Esophagus squamous epithelium (tissue), 4 donors: ENCODE measurements around the gene PRUNE2.

Experiments
- POLR2A ChIP-seq, 4 donors: fragments of 450-650 bp; IDR thresholded peaks; one replicate each; pipeline ENCODE4 v1.6.1; 2017; ENCODE audit warnings: antibody characterized with exemption in 4 of 4, mild to moderate bottlenecking in 4 of 4, moderate library complexity in 3 of 4
- TF ChIP-seq, protein P1 (sequence below), 6 experiments: fragments of 450-650 bp in 4 of 6; fragments of 200-600 bp in 2 of 6; sonication (generic) in 2 of 6; IDR thresholded peaks; one replicate each; pipeline ENCODE4 v1.5.1; 2016 to 2019; ENCODE audit warnings: antibody characterized with exemption in 6 of 6, mild to moderate bottlenecking in 4 of 6, moderate library complexity in 4 of 6

DNA sequence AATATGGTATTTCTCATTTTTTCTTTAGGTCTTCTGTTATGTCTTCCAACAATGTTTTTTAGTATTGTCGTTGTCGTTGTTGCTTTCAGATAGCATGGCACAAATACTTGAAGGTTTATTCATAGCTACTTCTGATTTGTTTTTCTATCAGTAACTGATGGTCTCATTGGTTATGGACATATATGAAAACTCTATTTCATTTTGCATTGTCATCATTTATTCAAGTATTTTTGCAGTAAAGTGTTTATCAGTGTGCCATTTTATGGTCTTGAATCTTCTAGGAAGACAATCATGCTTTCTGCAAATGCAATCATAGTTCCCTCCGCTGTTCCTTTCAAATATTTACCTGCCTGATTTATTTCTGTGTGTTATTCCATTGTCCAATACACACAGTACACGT, 44.0 kb upstream of the PRUNE2 start:
- TF ChIP-seq, protein P1, sequence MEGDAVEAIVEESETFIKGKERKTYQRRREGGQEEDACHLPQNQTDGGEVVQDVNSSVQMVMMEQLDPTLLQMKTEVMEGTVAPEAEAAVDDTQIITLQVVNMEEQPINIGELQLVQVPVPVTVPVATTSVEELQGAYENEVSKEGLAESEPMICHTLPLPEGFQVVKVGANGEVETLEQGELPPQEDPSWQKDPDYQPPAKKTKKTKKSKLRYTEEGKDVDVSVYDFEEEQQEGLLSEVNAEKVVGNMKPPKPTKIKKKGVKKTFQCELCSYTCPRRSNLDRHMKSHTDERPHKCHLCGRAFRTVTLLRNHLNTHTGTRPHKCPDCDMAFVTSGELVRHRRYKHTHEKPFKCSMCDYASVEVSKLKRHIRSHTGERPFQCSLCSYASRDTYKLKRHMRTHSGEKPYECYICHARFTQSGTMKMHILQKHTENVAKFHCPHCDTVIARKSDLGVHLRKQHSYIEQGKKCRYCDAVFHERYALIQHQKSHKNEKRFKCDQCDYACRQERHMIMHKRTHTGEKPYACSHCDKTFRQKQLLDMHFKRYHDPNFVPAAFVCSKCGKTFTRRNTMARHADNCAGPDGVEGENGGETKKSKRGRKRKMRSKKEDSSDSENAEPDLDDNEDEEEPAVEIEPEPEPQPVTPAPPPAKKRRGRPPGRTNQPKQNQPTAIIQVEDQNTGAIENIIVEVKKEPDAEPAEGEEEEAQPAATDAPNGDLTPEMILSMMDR (IDR thresholded peaks at IDR 0.05) = no peak
- TF ChIP-seq POLR2A (IDR thresholded peaks at IDR 0.05) = no peak
